DOHH2 (cell line): ENCODE measurements around the gene BNC2.

Experiments
- H3F3A ChIP-seq: fragments of 200-600 bp; sonication (generic), shearing (Covaris generic); 2 replicates; pipeline ENCODE4 v1.6.0; 2016; ENCODE audit warnings: antibody characterized with exemption, mild to moderate bottlenecking; ENCODE audit not compliant: control insufficient read depth, insufficient read depth
- H3K27ac ChIP-seq: fragments of 200-600 bp; sonication (generic); 2 replicates; pipeline ENCODE4 v1.5.1; 2014; ENCODE audit warnings: low read depth, mild to moderate bottlenecking, low read length, moderate library complexity
- H3K27me3 ChIP-seq: fragments of 200-600 bp; sonication (generic); 2 replicates; pipeline ENCODE4 v1.6.1; 2014; ENCODE audit warnings: mild to moderate bottlenecking, low read length, mixed read lengths; ENCODE audit not compliant: control insufficient read depth
- H3K36me3 ChIP-seq: fragments of 200-600 bp; sonication (generic); 2 replicates; pipeline ENCODE4 v1.6.1; 2014; ENCODE audit warnings: mild to moderate bottlenecking, low read length, moderate library complexity, mixed read lengths; ENCODE audit not compliant: control insufficient read depth
- H3K4me1 ChIP-seq: fragments of 200-600 bp; sonication (generic); 2 replicates; pipeline ENCODE4 v1.6.1; 2014; ENCODE audit warnings: mild to moderate bottlenecking, low read length, mixed read lengths; ENCODE audit not compliant: control insufficient read depth
- H3K4me2 ChIP-seq: fragments of 200-600 bp; sonication (generic); 2 replicates; pipeline ENCODE4 v1.6.0; 2014; ENCODE audit warnings: mild to moderate bottlenecking, low read length, moderate library complexity
- H3K4me3 ChIP-seq: fragments of 200-600 bp; sonication (generic); 2 replicates; pipeline ENCODE4 v1.5.1; 2014; ENCODE audit warnings: mild to moderate bottlenecking, low read length, mixed read lengths
- H3K79me2 ChIP-seq: fragments of 200-600 bp; sonication (generic); 2 replicates; pipeline ENCODE4 v1.6.1; 2014; ENCODE audit warnings: mild to moderate bottlenecking, low read length, mixed read lengths; ENCODE audit not compliant: control insufficient read depth
- H3K9me2 ChIP-seq: fragments of 200-600 bp; sonication (generic); replicated peaks from 2 replicates; pipeline ENCODE4 v1.6.1; 2014; ENCODE audit warnings: mild to moderate bottlenecking, low read length, mixed read lengths; ENCODE audit not compliant: control insufficient read depth
- H3K9me3 ChIP-seq: fragments of 200-600 bp; sonication (generic); 2 replicates; pipeline ENCODE4 v1.6.1; 2014; ENCODE audit warnings: antibody characterized with exemption, low read length, mixed read lengths; ENCODE audit not compliant: control insufficient read depth, insufficient read depth
- H4K20me1 ChIP-seq: fragments of 200-600 bp; sonication (generic); 2 replicates; pipeline ENCODE4 v1.6.0; 2014; ENCODE audit warnings: low read depth, mild to moderate bottlenecking, antibody characterized with exemption, low read length, moderate library complexity; ENCODE audit not compliant: control insufficient read depth, insufficient read depth
- CTCF ChIP-seq: fragments of 200-600 bp; sonication (generic); IDR thresholded peaks from one replicate; pipeline ENCODE4 v1.5.1; 2014; ENCODE audit warnings: antibody characterized with exemption, mild to moderate bottlenecking, low read depth, low read length; ENCODE audit not compliant: poor library complexity, severe bottlenecking
- EZH2phosphoT487 ChIP-seq: fragments of 200-600 bp; sonication (generic); IDR thresholded peaks from 2 replicates; pipeline ENCODE4 v1.6.1; 2017; ENCODE audit warnings: borderline replicate concordance, mild to moderate bottlenecking, antibody characterized with exemption, low read length, moderate library complexity, mixed read lengths

The BNC2 gene

DNA sequence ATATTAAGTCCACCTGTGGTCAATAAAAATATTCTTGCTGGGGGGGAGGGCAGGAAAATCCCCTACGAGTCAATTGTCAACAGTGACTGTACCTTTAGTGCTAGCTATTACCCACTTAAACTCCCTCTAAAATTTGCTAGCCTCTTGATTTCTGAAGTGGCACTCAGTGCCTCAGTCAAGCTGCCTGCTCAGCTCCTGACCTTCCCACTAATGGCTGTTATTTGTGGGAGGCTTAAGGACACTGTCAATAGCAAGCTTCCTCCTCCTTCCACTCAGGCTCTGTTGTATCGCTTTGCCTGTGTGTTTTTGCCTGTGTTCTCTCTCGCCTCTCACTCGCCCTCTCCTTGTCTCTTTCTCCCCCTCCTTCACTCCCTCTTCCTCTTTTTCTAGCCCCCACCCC, 140.8 kb downstream of the BNC2 start:
- Histone ChIP-seq H3K79me2 (no peaks in the 10 kb centered on the region), H3K9me3 (no peaks in the 10 kb centered on the region), H3K4me3 (no peak overlapping the region), H3K27me3 (no peaks in the 10 kb centered on the region), H3K9me2 (no peaks in the 10 kb centered on the region), H4K20me1 (no peaks in the 10 kb centered on the region), H3K27ac (no peak overlapping the region), H3F3A (no peaks in the 10 kb centered on the region), H3K4me1 (no peaks in the 10 kb centered on the region), H3K36me3 (no peaks in the 10 kb centered on the region), H3K4me2 (no peak overlapping the region)
- TF ChIP-seq EZH2phosphoT487, result no peak
- no peak for TF ChIP-seq CTCF

DNA sequence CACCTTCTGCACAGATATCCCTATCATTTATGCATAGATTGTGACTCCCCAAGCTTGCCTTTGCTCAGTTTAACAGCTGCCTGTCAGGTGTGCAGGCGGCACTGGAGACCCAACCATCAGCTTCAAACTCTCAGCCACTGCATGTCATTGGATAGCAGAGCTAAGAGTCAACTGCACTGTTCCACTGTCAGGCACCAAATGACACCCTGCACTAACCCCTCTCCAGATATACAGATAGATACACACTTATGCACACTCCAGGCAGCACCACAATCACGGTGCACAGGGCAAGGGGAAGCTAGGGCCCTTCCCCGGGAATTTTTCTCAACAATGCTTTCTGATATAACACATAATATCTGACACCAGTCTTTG, 142.3 kb downstream of the BNC2 start:
- Histone ChIP-seq H3K4me2 (no peak overlapping the region), H3K27ac (no peak overlapping the region)

GRCh38 chr9:16727452-16728136, 142.9 kb downstream of the BNC2 start:
- no peaks in the 10 kb centered on the region for H3F3A ChIP-seq
- no peak for TF ChIP-seq CTCF
- TF ChIP-seq EZH2phosphoT487, result no peak
- no peaks in the 10 kb centered on the region for H3K27me3 ChIP-seq
- H3K9me3 ChIP-seq, result no peaks in the 10 kb centered on the region
- no peak overlapping the region for H3K27ac ChIP-seq
- no peaks in the 10 kb centered on the region for H3K79me2 ChIP-seq
- H3K36me3 ChIP-seq, result no peaks in the 10 kb centered on the region
- H3K4me2 ChIP-seq, result no peak overlapping the region
- H3K4me1 ChIP-seq, result no peaks in the 10 kb centered on the region
- no peaks in the 10 kb centered on the region for H3K9me2 ChIP-seq
- no peak overlapping the region for H3K4me3 ChIP-seq
- no peaks in the 10 kb centered on the region for H4K20me1 ChIP-seq

More for the DNA sequence above, 142.3 kb downstream of the BNC2 start:
- H3K9me2 ChIP-seq, result no peaks in the 10 kb centered on the region
- no peaks in the 10 kb centered on the region for H4K20me1 ChIP-seq
- H3K27me3 ChIP-seq, result no peaks in the 10 kb centered on the region
- H3K36me3 ChIP-seq, result no peaks in the 10 kb centered on the region
- H3K4me1 ChIP-seq, result no peaks in the 10 kb centered on the region
- H3K79me2 ChIP-seq, result no peaks in the 10 kb centered on the region
- no peak for TF ChIP-seq CTCF
- no peaks in the 10 kb centered on the region for H3F3A ChIP-seq
- H3K4me3 ChIP-seq, result no peak overlapping the region
- H3K9me3 ChIP-seq, result no peaks in the 10 kb centered on the region
